HG03439 (cell line): Measurements from ENCODE around the gene CHCHD6.

Source experiments
- ATAC-seq: cut with Tn5 transposase; IDR thresholded peaks from one replicate; pipeline ENCODE4 v1.9.1; 2021; ENCODE audit warnings: mild to moderate bottlenecking, moderate library complexity; ENCODE audit not compliant: unreplicated experiment

Gene CHCHD6, protein sequence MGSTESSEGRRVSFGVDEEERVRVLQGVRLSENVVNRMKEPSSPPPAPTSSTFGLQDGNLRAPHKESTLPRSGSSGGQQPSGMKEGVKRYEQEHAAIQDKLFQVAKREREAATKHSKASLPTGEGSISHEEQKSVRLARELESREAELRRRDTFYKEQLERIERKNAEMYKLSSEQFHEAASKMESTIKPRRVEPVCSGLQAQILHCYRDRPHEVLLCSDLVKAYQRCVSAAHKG

DNA sequence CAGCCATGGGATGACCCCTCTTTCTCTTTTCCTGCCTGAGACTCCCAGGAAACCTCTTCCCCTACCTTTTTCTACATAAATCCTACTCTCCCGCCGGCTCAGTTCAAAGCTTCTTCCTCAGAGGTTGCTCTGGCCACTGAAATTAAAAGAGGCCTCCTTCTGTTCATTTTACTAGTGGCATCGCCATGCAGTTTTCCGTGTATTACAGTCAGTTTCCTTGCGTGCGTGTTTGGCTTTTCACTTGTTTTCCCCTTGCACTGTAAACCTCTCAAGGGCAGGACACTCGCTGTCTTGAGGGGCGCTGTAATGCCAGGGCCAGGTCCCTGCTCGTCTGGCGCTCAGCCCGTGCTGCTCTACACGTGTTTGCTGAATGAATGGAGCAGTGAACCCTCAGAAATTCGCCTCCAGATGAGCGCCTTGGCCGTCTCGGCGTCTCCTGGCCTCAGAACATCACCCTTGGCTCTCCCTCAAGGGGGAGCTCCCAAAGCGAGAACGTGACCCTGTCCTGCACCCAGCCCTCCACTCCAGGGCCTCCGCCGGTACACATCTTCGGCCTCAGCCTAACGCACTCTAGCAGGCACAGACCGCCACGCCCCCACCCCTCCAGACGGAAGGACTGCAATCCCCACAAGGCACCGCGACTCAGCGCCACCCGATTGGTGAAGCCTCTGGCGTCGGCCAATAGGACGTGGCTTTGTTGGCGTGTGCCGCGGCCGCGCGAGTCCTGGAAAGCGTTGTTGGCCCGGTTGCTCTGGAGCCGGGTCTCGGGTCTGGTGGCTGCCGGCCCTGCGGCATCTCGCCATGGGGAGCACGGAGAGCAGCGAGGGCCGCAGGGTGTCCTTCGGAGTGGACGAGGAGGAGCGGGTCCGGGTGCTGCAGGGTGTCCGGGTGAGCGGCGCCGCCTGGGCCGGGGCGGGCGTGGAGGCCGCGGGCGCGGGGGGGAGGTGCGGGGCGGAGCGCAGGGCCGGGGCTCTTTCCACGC is at the start of gene CHCHD6:
Gene CHCHD6, plus strand, starts transcription at position 729 of the 982 bp plus-strand sequence. Its CDS starts 73 bp downstream, at position 802.
- ATAC-seq, result peak; percentile 97

DNA sequence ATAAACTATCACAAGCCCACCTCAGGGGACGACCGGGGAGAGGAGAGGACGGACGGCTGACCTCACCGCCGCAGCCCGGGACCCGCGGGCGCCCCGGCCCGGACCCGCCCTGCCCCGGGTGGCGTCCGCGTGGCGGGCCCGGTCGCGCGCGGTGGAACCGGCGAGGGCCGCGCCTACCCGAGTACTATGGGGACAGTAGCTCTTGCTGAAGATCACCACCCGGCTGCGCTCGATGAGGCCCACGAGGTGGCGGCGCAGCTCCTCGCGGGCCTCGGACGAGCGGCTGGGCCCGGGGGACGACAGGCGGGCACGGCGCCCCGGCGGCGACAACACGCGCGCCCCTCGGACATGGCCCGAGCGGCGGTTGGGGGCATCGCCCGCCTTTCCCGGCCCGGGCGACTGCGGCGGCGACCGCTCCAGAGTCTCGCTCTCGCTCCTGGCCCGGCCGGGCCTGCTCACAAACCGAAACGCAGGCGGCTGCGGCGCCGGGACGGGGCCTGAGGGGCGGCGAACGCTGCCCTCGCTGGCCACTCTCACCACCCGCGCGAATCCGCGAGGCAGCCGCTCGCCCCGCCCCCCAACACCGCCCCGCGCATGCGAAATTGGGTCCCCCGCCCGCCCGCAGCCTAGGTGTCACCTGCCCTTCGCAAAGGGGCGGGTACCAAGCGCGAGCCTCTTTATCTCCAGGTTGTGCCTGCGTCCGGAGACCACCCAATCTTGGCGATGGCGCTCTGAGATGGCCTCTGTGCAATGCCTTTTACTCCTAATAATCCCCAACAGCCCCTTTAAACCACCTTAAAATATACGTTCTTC is 49.3 kb upstream of the CHCHD6 start, which contains the start of gene TXNRD3:
Gene TXNRD3, minus strand, starts transcription at position 554 of the 813 bp plus-strand sequence.
- no peak for ATAC-seq

DNA sequence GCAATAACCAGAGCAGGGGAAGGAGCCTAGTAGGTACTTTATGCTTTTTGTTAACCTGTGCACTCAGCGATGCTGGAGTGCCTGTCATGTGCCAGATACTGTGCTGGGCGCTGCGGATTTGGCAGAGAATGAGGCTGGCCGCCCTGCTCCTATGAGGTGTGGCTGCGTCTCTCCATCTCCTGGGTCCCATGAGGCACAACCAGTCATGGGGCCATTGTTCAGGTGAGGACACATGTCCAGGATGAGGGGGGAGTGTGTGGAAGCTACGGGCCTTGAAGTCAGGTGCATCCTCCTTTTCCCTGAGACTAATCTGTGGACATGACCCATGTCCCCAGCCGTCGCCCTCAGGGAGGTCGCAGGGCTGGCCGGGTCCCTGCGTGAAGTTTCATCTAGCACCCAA is 48.2 kb upstream of the CHCHD6 start:
- no peak for ATAC-seq

DNA sequence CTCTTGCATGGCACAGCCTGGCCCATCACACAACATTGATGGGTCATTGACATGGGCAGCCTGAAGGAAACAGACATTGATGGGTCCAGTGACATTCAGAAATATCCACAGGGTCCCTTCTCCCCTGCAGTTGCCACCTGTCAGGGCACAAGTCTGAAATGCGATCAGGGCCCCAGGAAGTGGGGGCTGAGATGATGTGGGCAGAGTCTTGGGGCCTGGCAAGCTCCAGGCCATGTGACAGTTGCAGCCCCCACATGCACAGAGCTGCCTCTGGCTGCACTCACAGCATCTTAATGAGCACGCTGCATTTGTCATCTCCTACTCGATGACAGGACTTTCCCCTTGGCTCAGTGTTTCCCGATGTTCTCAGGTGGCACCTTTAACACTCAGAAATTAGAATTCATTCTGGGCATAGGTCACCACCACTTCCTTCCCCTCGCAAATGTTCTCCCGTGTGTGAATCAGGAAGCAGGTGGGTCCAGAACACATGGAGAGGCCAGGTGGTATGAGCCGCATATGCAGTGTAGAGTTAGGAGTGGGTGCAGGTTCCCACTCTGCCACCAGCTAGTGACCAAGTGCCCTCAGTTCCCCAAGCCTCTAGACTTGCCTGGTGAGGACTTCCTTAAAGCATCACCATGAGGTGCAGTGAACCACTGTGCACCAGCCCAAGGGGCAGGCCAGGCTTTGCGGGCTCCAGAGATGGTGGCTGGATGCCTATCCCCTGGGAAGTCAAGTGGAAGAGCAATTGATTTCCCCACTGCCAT is 47.5 kb upstream of the CHCHD6 start:
- ATAC-seq, result no peak

DNA sequence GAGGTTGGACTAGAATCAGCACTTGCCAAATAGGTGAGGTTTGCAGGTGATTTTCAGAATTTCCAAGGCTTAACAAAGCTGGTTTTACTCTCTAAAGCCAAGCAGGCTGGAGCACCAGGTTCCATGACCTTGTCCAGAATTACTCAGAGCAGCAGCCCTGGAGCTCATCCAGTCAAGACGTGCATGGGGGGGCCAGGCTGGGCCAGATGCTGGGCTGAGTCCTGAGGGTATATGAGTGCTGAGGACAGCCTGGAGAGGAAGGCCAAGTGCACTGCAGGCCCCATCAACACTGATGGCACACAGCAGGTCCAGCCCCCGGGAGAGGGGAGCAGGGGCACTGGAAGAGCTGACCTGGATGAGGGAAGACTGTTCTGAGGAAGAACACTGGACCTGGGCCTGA is 46.1 kb upstream of the CHCHD6 start:
- ATAC-seq, result no peak

DNA sequence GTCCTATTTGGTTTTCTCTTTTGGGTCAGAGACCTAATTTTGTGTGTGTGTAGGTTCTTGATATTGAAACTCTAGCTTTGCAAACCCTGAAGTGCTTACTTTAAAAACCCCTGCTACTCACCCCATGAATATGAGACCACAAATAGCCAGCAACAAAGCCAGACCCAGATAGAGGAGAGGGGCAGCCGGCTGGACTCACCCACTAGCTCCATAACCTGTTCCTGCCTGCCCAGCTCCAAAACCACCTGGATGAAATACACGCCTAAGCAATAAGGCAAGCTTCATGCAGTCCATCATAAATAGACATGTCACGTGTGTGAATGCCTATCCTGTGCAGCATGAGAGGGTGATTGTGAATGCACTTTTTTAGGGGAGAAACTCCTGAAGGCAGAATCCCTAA is 45.5 kb upstream of the CHCHD6 start:
- no peak for ATAC-seq

DNA sequence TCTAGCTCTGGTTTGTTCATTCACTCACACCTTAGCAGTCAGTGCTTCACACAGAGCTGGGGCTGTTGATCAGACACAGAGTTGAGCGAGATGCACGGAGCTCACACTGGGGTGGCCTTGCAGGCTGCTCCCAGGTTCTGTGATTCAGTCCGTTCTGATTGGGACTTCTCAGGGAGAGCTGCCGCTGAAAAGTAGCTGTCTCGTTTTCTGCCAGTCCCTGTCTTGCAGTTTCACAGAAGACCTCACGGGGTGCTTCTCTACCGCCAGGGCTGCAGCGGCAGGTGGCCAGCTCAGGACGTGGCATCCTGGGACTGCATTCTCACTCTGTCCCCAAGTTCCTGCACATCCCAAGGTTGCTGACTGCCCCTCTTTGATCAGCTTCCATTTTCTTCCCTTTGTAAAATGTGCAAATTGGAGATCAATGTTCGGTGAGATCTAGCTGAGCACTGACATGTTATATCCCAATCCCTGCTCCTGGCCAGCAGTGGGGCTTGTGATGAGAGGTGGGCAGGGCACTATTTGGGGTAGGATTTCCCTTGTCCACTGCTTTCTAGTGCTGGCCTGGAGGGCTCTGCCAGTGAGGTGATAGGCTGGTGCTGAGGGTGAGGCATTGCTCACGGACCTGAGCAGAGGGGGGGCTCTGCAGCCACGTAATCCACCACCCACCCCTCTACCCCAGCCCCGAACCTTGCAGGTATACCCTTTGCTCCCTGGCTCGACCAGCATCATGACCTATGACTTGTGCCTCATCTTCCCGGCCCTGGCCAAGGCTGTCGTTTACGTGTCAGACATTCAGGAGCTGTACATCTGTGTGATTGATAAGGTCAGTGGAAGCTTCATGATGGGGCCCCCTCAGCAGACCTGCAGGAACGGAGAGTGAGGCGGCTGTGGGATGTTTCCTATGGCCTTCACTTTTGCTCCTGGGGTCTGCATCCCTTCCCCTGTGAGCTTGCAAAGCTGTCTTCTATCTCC is 43.8 kb upstream of the CHCHD6 start:
- no peak for ATAC-seq

DNA sequence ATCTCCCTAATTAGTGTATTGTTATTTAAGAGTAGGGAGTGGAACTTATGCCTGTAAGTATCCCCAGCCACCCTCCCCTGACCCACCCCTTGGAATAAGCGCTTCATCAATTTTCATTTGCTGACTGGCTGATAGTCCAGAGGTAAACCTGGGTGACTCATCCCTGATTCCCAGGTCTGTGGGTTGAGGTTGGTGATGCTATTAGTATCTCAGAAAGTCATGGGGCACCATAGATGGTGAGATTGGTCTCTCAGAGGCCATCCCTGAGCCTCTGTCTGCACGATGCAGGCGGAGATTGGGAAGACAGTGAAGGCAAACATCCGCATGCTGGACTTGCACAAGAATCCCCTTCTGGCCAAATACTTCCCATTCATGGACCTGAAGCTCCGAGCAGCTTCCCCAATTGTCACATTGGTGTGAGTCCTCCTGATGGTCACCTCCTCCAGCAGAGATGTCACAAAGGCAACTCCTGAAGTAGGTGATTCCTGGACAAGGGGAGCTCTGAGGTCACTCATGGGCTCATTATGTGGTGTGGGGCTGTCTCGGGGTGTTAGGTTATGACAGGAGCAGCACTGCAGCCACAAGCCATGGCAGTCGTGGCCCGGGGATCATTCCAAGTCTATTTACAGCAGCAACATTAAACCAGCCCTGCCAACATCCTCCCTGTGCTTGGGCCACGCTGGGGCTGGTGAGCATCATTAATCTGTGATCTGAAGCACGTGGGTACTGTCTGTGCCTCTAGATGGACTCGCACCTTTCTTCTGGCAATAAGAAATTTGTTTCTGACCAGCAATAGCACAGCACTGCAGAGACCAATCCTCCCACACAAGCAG is 42.3 kb upstream of the CHCHD6 start:
- no peak for ATAC-seq

DNA sequence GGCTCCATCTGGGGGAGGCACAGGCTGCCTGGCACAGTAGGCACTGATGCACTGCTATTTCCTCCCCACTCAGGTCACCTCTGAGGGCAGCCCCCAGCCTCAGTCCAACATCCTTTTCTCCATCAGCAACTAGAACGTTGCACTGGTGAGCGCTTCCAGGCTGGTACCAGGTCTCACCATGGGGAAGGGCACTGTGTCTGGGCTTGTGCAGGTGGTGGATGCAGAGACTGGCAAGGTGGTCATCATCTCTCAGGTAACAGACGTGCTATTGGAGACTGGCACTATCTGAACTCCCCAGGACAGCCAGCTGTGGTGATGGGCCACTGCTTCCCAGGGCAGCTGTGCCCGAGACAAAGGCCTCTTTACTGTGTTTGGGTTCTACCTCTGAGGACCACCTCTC is 40.8 kb upstream of the CHCHD6 start:
- no peak for ATAC-seq

DNA sequence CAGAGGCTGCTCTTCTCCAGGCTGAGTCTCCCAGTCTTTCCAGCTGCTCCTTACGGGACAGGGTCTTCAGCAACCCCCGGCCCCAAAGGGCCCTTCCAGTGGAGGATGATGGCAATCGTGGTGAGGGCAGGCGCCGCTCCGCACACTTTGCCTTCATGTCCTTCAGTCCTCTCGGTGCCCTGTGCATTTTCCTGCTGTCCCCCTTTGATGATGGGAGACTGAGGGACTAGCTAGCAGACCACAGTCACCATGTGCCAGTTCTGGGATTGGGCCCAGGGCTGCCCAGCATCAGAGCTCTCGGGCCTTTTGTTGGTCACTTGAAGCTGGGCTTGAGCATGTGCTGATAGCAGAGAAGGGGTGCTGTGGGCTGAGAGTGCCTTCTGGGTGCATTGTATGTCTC is 40.3 kb upstream of the CHCHD6 start:
- ATAC-seq, result no peak

DNA sequence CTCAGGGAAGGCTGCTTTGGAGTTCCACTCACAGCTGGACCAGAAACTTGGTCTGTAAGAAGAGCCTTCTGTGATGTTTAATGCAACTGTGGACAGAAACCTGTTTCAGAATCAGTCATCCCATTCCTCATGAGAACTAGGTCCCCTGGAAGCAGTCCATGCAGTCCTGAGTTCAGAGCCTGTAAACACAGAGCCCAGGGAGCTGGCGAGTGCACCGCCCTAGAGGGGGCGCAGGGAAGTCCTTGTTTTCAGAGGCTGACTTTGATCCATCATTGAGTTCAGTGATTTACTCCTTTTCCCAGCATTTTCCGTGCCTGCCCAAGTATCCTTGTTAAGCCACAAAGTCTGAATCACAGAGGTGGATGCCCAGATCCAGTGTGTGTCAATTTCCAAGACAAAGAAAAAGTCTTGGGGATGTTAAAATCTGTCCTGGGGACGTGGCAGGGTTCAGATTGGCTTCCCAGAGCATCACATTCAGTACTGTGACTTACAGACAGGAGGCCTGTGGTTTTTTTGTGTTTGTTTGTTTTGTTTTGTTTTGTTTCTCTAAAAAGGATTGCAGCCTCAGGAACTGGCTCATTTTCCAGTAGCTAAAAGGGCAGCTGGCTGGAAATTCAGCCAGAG is 39.3 kb upstream of the CHCHD6 start:
- ATAC-seq, result no peak

DNA sequence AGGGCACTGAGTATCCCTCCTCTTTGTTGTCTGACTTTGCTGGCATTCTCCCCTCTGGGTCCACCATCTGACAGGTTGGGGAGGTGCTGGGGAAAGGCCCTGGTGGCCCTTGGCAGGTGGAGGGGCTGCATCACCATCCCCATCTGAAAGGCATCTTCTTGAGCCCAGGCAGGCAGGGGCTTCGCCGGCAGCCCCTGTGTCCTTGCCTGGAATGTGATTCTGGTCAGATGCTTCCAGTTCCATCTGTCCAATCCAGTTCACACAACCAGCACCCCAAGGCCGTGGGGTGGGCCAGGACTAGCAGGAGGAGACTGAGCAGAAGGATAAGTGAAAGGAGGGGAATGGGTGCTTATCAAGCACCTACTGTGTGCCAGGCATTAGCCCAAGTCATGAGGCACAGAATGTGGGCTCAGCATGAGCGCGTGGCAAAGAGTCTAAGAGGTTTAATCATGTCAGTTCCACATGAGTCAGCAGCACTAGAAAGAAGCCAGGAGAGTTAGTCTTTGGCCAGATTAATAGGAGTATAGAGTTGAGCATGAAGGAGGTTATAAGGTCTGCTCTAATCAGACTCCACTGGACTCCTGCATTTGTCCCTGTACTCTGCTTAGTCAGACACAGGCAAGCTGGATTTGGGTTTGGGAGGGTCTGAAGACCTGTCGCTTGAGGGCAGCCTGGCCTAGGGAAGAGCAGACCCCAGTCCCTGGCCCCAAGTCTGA is 38.7 kb upstream of the CHCHD6 start:
- ATAC-seq, result no peak

DNA sequence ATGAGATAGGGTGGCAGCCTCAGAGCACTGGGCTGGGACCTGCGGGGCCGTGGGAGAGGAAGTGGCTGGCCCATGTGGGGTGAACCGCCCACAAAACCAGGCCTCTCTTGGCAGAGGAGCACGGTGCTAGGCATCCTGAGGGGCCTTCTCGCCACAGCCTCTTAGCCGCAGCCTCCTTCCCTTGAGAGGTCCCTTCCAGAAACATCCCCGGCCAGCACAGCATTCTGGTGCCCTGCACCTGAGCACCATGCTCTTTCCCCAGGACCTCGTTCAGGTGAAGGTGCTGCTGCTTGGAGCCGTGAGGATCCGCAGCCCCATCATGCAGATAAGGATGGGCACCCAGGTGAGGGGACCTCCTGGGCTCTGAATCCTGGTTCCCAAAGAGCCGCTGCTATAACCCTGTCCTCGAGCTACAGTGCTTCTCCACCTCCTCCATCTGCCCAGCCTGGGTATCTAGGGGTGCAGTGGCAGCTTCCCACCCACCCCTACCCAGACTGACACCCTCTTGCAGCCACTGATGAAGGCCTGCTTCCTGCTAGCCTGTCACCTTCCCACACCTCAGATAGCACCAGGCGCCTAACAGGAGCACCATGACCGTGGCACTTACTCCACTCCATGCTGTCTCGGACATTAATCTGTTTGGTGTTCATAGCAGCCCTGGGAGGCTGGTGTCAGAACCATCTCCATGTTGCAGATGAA is 37.9 kb upstream of the CHCHD6 start:
- ATAC-seq, result no peak

DNA sequence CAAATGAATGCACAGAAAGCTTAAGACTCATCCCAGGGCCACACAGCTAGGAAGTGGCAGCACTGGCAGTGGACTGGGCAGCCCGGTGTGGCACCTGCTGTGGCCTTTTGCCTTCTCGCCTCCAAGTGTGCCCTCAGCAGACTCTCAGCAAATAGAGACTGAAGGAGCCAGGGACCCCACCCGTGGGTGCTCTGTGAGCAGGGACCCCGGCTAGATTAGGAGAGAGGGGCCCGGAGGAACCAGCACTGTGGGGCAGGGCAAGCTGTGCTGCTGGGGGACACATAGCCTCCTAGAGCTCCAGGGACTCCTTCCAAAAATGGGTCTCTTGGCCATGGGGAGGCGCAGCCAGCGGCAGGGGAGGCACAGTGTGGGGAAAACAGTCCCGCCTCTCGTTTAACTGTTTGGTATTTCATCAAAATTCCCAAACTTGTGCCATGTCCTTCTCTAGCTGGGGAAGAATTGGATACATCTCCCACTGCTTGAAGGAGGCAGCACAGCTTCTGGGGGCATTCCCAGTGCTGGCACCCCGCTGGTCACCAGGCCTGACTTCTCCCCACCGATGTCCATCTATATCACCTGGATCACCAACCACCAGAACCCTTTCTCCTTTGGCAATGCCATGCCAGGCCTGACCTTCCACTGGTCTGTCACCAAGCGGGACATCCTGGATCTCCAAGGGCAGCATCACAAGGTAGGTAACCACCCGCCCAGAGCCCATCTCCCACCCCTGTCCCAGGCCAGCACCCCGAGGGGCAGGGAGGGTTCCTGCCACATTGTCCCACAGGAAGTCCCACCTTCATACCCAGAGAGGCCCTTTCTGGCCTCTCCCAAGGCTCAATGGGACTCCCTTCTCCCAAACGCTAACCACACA is 37.1 kb upstream of the CHCHD6 start:
- ATAC-seq, result no peak

DNA sequence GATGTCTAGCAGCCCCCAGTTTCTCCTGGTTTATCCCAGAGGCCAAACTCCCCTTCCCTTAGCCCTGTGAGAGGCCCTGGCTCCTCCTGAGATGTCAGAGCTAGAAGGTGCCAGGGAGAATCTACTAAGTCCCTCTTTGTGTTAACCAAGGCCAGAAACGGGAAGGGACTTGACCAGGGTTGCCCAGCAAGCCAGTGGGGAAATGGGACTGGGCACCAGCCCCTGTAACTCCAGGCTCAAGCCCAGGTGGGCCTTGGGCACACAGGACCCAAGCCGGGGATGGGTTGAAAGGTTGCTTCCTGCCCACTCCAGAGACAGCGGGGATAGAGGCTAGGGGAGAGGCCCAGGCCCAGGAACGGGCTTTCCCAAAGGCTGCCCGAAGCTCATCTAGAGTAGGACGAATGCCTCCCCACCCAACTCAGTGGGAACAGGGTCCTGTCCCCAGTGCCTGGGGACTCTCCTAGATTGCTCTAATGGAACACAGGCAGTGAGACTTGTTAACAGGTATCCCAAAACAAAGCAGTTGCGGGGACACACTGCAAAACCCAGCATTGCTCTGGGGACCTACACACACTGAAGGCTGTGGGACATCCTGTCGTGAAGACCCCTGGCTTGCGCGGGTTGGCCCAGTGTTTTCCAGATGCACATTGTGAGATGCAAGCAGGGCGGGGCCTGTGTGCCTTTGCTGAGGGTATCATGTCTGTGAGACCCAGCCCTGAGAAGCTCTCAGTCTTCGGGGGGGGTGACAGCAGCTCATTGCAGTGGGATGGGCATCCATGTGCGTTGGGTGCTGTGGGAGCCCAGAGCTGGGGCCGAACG is 36.2 kb upstream of the CHCHD6 start:
- no peak for ATAC-seq
